Measurements from ENCODE around the gene NAT14.

DNA sequence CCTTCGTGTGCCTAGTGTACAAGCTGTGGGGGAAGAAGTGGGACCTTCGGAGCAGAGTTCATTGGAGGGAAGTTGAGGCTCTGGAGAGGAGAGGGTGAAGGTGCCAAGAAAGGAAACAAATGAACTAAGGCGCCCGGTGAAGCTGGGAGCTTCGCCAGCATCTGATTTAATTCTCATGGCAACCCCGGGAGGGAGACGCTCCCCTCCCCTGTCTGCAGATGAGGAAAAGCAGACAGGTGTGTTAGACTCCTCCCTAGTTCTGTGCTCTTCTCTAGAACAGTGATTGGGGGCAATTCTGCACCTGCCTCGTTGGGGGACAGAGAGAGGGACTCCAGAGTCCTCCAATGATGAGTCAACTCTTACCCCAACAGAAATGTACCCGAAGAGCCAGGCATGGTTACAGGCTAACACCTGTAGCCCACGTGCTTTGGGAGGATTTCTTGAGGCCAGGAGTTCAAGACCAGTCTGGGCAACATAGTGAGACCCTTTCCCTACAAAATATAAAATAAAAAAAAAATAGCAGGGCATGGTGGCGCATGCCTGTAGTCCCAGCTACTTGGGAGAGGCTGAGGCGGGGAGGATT lies 7.5 kb downstream of the NAT14 start:
- TF ChIP-seq POLR2AphosphoS5 (IDR thresholded peaks at IDR 0.05; ENCODE audit: low read depth, low read length) (no peak), POLR2A (IDR thresholded peaks at IDR 0.05; ENCODE audit: low read depth, low read length) (no peak), SPI1 (IDR thresholded peaks at IDR 0.05; ENCODE audit: low read depth, low read length) (no peak), TAF1 (IDR thresholded peaks at IDR 0.05; ENCODE audit: low read depth, low read length) (no peak), PAX5 (IDR thresholded peaks at IDR 0.05; ENCODE audit: insufficient read depth, low read length, severe bottlenecking) (no peak)

Data from GM12891 (cell line).